GM21528 (cell line): Measurements from ENCODE around the gene MFGE8.
"Not testable (repeated sequence)": the region's sequence is repeated elsewhere in the genome, so short reads cannot be mapped to it uniquely, and the experiment has no call there.

Experiments used
- ATAC-seq: cut with Tn5 transposase; IDR thresholded peaks from one replicate; pipeline ENCODE4 v1.9.1; 2021; ENCODE audit warnings: mild to moderate bottlenecking, moderate library complexity; ENCODE audit not compliant: unreplicated experiment, low FRiP score

The MFGE8 gene

GRCh38 chr15:88913017-88913849, at the start of gene MFGE8:
Gene MFGE8 (minus strand): TSS chr15:88913379. CDS start chr15:88913319, 60 bp downstream.
- ATAC-seq, result peak; percentile 84

- ATAC-seq, result no peak
These were observed 46.3 kb upstream of the MFGE8 start for GRCh38 chr15:88959445-88959844.

GRCh38 chr15:88956906-88957305, 43.7 kb upstream of the MFGE8 start:
- ATAC-seq, result no peak

- ATAC-seq, result no peak
These were observed 43.1 kb upstream of the MFGE8 start for GRCh38 chr15:88956263-88956662.

GRCh38 chr15:88954431-88955277, 41.5 kb upstream of the MFGE8 start:
- ATAC-seq, result no peak

- ATAC-seq, result no peak
These were observed 37.5 kb upstream of the MFGE8 start for GRCh38 chr15:88950600-88951160.

- ATAC-seq, result peak; percentile 73
These were observed 36.7 kb upstream of the MFGE8 start for GRCh38 chr15:88949734-88950400.

GRCh38 chr15:88940110-88940675, 27.0 kb upstream of the MFGE8 start:
- no peak for ATAC-seq

- no peak for ATAC-seq
These were observed 26.3 kb upstream of the MFGE8 start for GRCh38 chr15:88939486-88939806.

- no peak for ATAC-seq
These were observed 25.8 kb upstream of the MFGE8 start for GRCh38 chr15:88938802-88939485.

GRCh38 chr15:88934449-88934848, 21.3 kb upstream of the MFGE8 start:
- ATAC-seq, result not testable (repeated sequence)

- no peak for ATAC-seq
These were observed 19.7 kb upstream of the MFGE8 start for GRCh38 chr15:88932875-88933330.

- no peak for ATAC-seq
These were observed 19.2 kb upstream of the MFGE8 start for GRCh38 chr15:88932271-88932874.

GRCh38 chr15:88930579-88930978, 17.4 kb upstream of the MFGE8 start:
- no peak for ATAC-seq

GRCh38 chr15:88929358-88930098, 16.3 kb upstream of the MFGE8 start:
- not testable (repeated sequence) for ATAC-seq

GRCh38 chr15:88928192-88928591, 15.0 kb upstream of the MFGE8 start:
- ATAC-seq, result not testable (repeated sequence)

- ATAC-seq, result not testable (repeated sequence)
These were observed 12.5 kb upstream of the MFGE8 start for GRCh38 chr15:88925648-88926047.

- ATAC-seq, result peak; percentile 77
These were observed 7.8 kb upstream of the MFGE8 start for GRCh38 chr15:88920892-88921435.
